ENCODE data around the gene MED8. TPM values are rescaled to one million over a fixed set of nuclear protein-coding genes. Genes with fewer than 3 reads are reported as not detected.

Gene MED8
- total and polyA plus RNA-seq, 2 of the 8 experiments (the other 6 are each of a cell fraction or from before 2014, with no cell fraction given): 7.0 to 20.6 TPM

- TF ChIP-seq RBBP5 (IDR thresholded peaks at IDR 0.05; ENCODE audit: borderline replicate concordance, low read depth, low read length) (no peak), CHD1 (IDR thresholded peaks at IDR 0.05; ENCODE audit: low read depth, low read length) (no peak), TBP (IDR thresholded peaks at IDR 0.05; ENCODE audit: low read depth, low read length) (no peak), MAFK (IDR thresholded peaks at IDR 0.05; ENCODE audit: low read depth, low read length) (no peak), CBX8 (IDR thresholded peaks at IDR 0.05; ENCODE audit: borderline replicate concordance, low read depth, low read length) (no peak), JUND (IDR thresholded peaks at IDR 0.05; ENCODE audit: low read length) (no peak), TAF7 (optimal IDR thresholded peaks at IDR 0.05; ENCODE audit: borderline replicate concordance, low read depth, low read length) (no peak), POU5F1 (IDR thresholded peaks at IDR 0.05; ENCODE audit: low read depth, low read length) (no peak)
These were observed 35.1 kb downstream of the MED8 start (continued) for GRCh38 chr1:43354471-43354870.

All from H1 (cell line).